ENCODE results near the gene STBD1. TPM values are rescaled to one million over a fixed set of nuclear protein-coding genes. Genes with fewer than 3 reads are reported as not detected.

The STBD1 gene
- total RNA-seq, 4 donors from 2014 or later: 0.89 to 2.3 (median 1.1) TPM

GRCh38 chr4:76293772-76294171, 12.8 kb upstream of the STBD1 start:
- 31 to 37% methylated on average over 2 of the region's 2 CpGs for WGBS, 2 donors
- no peak overlapping the region for H3K4me3 ChIP-seq (ENCODE audit: low read depth, poor library complexity, severe bottlenecking)
- DNase-seq (ENCODE audit: low spot score in 2 of 2): no peak
- intact Hi-C loops (cut with DNase I; ENCODE audit: low total_unique reads): no loop called here
- TF ChIP-seq POLR2A (IDR thresholded peaks at IDR 0.05) (no peak), CTCF (IDR thresholded peaks at IDR 0.05) (no peak)

- intact Hi-C loops (cut with DNase I; ENCODE audit: low total_unique reads): no loop called here
- DNase-seq (ENCODE audit: low spot score in 2 of 2): no peak
- no peak overlapping the region for H3K4me3 ChIP-seq (ENCODE audit: low read depth, poor library complexity, severe bottlenecking)
- WGBS, 2 donors: 87 to 90% methylated on average over 3 of the region's 3 CpGs
- no peak for TF ChIP-seq CTCF (IDR thresholded peaks at IDR 0.05)
Observed at GRCh38 chr4:76296286-76296820, 10.2 kb upstream of the STBD1 start.

- no peak for DNase-seq (ENCODE audit: low spot score in 2 of 2)
- H3K4me3 ChIP-seq (ENCODE audit: low read depth, poor library complexity, severe bottlenecking): no peak overlapping the region
- intact Hi-C loops (cut with DNase I; ENCODE audit: low total_unique reads): no loop called here
- no peak for TF ChIP-seq POLR2A (IDR thresholded peaks at IDR 0.05)
- no peak for TF ChIP-seq CTCF (IDR thresholded peaks at IDR 0.05)
Observed at GRCh38 chr4:76298227-76298626, 8.3 kb upstream of the STBD1 start.

- no peak for TF ChIP-seq POLR2A (IDR thresholded peaks at IDR 0.05)
- TF ChIP-seq CTCF (IDR thresholded peaks at IDR 0.05): no peak
- H3K4me3 ChIP-seq (ENCODE audit: low read depth, poor library complexity, severe bottlenecking): no peak overlapping the region
- intact Hi-C loops (cut with DNase I; ENCODE audit: low total_unique reads): no loop called here
- DNase-seq (ENCODE audit: low spot score in 2 of 2): no peak
- WGBS, 2 donors: 86 to 93% methylated on average over 4 of the region's 4 CpGs
Observed at GRCh38 chr4:76300012-76300411, 6.5 kb upstream of the STBD1 start.

GRCh38 chr4:76301068-76301774, 5.3 kb upstream of the STBD1 start:
- WGBS, 2 donors: 92 to 93% methylated on average over 4 of the region's 4 CpGs
- intact Hi-C loops (cut with DNase I; ENCODE audit: low total_unique reads): no loop called here
- no peak overlapping the region for H3K4me3 ChIP-seq (ENCODE audit: low read depth, poor library complexity, severe bottlenecking)
- TF ChIP-seq CTCF (IDR thresholded peaks at IDR 0.05) (no peak), POLR2A (IDR thresholded peaks at IDR 0.05) (no peak)
- no peak for DNase-seq (ENCODE audit: low spot score in 2 of 2)

- intact Hi-C loops (cut with DNase I; ENCODE audit: low total_unique reads): no loop called here
- H3K4me3 ChIP-seq (ENCODE audit: low read depth, poor library complexity, severe bottlenecking): no peak overlapping the region
- DNase-seq (ENCODE audit: low spot score in 2 of 2): no peak
- TF ChIP-seq CTCF (IDR thresholded peaks at IDR 0.05) (no peak), POLR2A (IDR thresholded peaks at IDR 0.05) (no peak)
- 87 to 88% methylated on average over 1 of the region's 1 CpG for WGBS, 2 donors
Observed at GRCh38 chr4:76301775-76302162, 4.8 kb upstream of the STBD1 start.

All from lower leg skin (tissue), 4 donors.